ENCODE measurements around the gene DNMT1.

The DNMT1 gene

GRCh38 chr19:10092648-10093294, 102.0 kb downstream of the DNMT1 start:
- no peak for DNase-seq

GRCh38 chr19:10091895-10092641, 102.7 kb downstream of the DNMT1 start:
- no peak for DNase-seq

GRCh38 chr19:10091370-10091687, 103.4 kb downstream of the DNMT1 start:
- DNase-seq: no peak

GRCh38 chr19:10089801-10090375, 104.9 kb downstream of the DNMT1 start:
- DNase-seq: no peak

- DNase-seq: no peak
Measured at GRCh38 chr19:10088949-10089554, 105.7 kb downstream of the DNMT1 start.

- no peak for DNase-seq
Measured at GRCh38 chr19:10087296-10088061, 107.3 kb downstream of the DNMT1 start.

- peak; percentile 72 for DNase-seq
Measured at GRCh38 chr19:10086591-10087192, 108.1 kb downstream of the DNMT1 start.

- peak; percentile 87 for DNase-seq
Measured at GRCh38 chr19:10085641-10086590, 108.8 kb downstream of the DNMT1 start, which contains the start of gene SHFL. Gene SHFL, plus strand, starts transcription at chr19:10086317. Its CDS starts 111 bp downstream, at chr19:10086428.

GRCh38 chr19:10084803-10085202, 110.0 kb downstream of the DNMT1 start:
- DNase-seq: no peak

- DNase-seq: no peak
Measured at GRCh38 chr19:10083911-10084310, 110.8 kb downstream of the DNMT1 start.
